ENCODE results near the gene CCDC201. TPM values are rescaled to one million over a fixed set of nuclear protein-coding genes. Genes with fewer than 3 reads are reported as not detected.
A peak's percentile ranks its signal among the peaks of the same experiment; 100 is the strongest.

Gene CCDC201, protein sequence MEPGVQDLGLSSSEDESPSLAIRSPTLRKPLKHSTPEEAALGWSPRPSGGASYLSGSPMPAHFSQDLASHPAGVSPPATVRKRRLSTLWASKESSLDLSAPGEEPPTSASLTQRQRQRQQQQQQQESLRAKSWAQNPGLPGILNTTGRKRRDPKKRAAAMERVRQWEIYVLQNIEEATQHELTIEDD
- total RNA-seq, result not detected
- long read RNA-seq, result 0 reads

DNA sequence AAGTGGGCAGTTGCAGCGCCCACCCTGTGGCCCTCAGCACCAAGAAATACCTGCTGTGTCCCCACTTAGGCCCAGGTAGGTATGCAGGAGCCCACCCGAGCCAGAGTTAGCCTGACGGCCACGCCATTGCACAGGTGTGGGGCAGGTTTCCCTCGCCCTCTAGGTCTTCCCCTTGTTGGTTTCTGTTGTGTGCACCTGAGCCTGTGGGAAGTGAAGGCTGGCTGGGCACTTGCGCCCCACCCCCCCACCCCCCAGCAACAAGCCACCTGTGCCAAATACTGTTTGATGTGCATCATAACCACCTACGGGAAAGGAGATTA, at the start of gene CCDC201:
CCDC201 (minus strand) TSS at position 48 of the 320 bp plus-strand sequence. CDS start 75 bp downstream, outside the sequence.
- DNase-seq (no peak), ATAC-seq (ENCODE audit: poor library complexity) (no peak)
- intact Hi-C loops (cut with DNase I), result no loop called here

DNA sequence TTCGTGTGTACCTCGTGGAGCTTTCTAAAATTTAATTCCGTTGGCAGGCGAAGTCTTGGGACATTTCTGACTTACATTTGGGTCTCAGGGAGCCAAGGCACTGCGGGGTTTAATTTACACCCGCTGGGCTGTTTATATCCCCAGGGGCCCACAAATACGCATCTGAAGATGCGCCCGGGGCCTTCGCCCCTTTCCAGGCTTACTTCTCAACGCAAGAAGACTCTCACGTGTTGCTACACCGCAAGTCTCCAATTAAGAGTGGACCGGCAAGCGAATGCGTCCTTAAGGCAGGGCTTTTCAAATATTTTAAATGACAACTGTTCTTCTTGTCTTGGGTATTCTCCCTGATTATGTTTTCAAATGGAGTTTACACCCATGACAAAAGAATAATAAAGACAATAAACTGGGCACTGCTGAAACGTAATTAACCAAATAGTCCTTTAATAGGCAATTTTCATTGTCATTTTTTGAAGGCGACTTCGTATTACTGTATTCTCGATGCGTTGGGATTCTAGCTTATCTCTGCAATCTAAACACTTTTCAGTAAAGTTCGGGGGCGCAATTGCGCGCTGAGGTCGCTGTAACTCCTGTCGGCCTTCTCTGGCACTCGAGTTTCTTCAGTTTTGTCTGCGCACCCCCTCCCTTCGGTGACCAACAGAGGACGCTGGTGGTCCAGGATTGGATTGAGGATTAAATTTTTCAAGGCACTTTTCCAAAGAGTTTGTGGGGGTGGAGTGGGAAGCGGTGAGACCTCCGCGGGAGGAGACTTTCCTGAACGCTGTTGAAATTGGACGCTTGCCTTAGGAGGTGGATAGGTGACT, 49.0 kb upstream of the CCDC201 start:
- DNase-seq, result peak; percentile 66
- intact Hi-C loops (cut with DNase I), result loop anchor here (2.0 to 10.0 kb wide), 4 partner anchors 431 to 1313 kb away; no protein-coding TSS in a partner anchor
- ATAC-seq (ENCODE audit: poor library complexity), result peak; percentile 59

DNA sequence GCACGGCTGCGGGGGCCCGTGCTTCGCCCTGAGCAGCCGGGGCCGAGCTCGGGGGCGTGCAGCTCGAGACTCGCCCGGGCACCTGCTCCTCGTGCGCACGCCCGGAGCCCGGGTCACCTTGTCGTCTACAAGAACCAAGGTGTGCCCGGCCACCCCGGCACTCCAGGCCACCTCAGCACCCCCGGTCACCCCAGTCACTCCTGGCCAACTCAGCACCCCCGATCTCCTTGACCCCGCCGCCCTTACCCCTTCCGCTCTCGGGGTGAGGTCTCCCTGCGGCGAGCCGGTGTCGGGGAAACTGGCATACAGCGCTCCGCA, 48.5 kb upstream of the CCDC201 start:
- intact Hi-C loops (cut with DNase I), result loop anchor here (2.0 to 10.0 kb wide), 3 partner anchors 1166 to 1313 kb away; no protein-coding TSS in a partner anchor
- ATAC-seq (ENCODE audit: poor library complexity) (peak; percentile 7), DNase-seq (peak; percentile 53)

DNA sequence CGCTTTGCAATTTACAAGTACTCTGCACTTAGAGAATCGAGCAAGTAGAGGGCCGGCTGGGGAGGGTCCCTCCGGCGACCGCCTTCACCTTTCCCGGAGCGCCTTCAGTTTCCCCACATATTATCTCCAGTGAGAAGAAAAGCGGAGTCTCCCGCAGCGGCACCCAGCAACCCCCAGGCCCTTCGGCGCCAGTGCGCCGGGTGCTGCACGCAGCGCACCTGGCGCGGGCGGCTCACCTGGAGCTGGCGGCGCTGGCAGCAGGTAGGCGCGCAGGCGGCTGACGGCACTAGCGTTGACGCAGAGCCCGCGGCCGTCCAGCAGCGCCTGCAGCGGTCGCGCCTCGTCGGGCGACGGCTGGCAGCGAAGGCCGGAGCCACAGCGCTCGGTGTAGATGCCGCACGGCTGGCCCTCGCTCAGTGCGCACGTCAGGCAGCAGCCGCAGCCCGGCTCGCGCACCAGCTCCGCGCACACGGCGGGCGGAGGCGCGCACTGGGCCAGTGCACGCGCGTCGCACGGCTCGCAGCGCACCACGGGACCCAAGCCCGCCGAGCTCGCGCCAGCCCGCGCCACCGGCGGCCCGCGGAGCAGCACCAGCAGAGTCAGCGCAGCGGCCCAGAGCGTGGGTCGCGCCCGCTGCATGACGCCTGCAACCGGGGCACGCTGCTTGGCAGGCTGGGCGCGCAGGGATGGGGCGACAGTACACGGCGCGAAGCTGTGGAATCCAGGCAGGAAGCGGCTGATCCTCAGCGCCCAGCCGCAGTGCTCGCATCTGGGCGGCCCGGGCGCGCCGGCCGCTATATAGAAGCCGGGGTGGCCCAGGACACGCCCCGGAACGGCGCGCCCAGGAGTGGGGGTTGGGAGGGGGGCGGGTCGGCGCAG, 47.9 kb upstream of the CCDC201 start, which contains the start of gene IGFBP3:
IGFBP3 (minus strand) TSS at position 771 of the 879 bp plus-strand sequence; CDS start at position 639, 132 bp downstream.
- DNase-seq (peak; percentile 72), ATAC-seq (ENCODE audit: poor library complexity) (peak; percentile 81)
- intact Hi-C loops (cut with DNase I), result loop anchor here (2.0 to 10.0 kb wide), 3 partner anchors 1167 to 1314 kb away; no protein-coding TSS in a partner anchor

DNA sequence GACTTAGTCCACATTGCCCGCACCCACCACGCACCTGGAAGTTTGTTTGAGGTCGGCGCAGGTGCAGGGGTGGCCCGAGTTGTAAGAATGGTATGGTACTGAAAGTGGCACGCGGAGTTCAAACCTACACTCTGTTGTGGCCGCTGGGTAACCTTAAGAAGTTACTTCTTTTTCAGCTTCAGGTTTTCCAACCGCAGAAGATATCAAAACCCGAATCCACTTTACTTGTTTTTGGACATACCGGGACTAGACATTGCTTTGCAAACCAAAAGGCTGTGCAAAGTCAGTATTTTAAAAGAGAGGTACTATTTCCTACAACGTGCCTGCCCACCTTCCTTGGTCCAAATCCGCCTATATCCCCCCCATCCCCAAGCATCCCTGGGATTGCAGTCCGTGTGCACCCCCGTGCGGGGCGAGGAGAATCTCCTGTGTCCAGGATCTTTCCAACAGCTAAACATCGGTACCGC, 47.1 kb upstream of the CCDC201 start:
- DNase-seq, result no peak
- intact Hi-C loops (cut with DNase I), result loop anchor here (2.0 to 10.0 kb wide), 3 partner anchors 1167 to 1315 kb away; no protein-coding TSS in a partner anchor
- ATAC-seq (ENCODE audit: poor library complexity), result no peak

DNA sequence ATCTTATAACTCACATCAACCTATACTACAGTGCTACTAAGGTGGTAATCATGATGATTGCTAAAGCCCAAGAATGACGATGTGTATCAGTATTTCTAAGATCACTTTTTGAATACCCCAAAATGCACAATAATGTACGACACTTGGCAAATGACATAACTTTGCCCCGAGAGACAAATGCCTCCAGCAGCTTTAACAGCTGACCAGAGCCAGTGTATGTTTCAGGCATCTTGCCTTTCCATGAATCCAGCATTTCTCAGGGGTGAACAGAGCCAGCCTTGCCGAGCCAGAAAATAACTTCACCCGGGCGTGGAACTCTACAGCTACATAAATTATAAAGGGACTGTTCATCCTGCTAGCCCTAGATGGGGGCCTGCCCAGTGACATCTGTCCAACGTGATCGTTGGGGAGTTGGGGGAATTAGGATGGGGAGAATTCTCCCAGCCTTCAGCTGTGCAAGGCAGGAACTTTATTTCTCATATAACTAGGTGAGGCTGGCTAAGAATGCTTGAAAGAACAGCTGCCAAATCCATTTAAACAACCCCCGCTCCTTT, 46.4 kb upstream of the CCDC201 start:
- intact Hi-C loops (cut with DNase I), result no loop called here
- ATAC-seq (ENCODE audit: poor library complexity) (no peak), DNase-seq (no peak)

DNA sequence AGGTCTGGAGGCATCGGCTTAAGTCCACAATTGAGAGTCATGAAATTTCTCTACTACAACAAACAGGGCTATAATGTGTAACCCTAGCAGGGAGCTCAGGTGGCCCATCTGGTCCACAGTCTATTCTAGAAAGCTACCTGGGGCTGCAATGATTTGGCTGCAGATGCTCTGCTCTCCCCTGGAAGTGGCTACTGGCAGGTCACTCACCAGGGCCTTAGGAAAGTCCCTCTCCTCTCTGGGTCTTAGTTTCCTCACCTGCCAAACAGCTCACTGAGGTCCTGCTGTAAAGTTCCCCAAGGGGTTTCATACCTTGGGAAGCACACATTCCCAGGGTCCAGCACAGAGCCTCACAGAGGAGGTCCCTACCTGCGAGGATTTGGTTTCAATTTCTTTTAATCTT, 45.7 kb upstream of the CCDC201 start:
- no peak for DNase-seq
- intact Hi-C loops (cut with DNase I), result no loop called here
- ATAC-seq (ENCODE audit: poor library complexity), result no peak

DNA sequence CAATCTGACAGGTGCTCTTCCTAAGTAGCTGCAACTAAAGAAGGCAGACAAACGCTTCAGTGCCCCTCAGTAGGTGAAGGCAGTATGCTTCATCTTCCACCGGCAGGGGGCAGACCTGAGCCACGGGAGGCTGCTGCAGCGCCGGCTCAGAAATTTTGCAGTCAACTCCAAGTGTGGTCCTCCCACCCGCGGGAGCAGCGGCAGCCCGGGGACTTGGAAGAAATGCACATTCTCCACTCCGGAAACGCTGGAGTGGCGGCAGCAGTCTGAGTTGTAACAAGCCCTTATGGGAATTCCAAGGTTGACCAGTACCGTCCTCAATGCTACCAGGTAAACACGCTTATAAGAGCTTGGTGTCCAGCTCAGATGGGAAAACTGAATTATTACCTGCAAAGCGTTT, 44.8 kb upstream of the CCDC201 start:
- peak; percentile 86 for DNase-seq
- intact Hi-C loops (cut with DNase I), result no loop called here
- ATAC-seq (ENCODE audit: poor library complexity), result peak; percentile 57

DNA sequence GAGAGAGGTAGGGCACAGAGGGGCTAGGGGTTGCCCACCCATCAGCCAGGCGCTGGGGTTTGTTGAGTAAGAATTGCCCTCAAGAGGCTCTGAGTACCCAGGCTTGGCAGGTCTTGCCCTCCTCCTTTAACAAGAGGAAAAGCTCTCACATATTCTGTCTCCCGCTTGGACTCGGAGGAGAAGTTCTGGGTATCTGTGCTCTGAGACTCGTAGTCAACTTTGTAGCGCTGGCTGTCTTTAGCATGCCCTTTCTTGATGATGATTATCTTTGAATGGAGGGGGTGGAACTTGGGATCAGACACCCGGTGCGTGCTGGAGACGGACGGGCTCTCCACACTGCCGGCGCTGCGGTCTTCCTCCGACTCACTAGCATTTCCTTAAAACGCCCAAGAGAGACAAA, 44.2 kb upstream of the CCDC201 start:
- DNase-seq, result no peak
- no peak for ATAC-seq (ENCODE audit: poor library complexity)
- intact Hi-C loops (cut with DNase I), result no loop called here

DNA sequence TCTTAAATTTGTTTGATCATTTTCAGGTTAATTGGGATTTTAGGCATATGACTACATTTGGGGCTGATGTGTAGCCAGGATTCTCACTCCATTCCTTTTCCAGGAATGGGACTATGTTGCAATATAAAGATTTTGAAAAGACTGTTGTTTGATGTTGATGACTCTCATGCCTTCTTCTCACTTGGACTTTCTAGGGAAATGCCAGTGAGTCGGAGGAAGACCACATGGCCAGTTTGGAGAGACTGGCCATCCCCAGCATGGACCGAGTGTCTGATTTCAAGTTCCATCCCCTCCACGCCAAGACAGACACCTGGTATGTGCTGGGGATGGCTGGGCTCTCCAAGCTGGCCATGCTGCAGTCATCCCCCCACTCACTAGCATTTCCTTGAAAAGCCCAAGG, 42.7 kb upstream of the CCDC201 start:
- intact Hi-C loops (cut with DNase I), result no loop called here
- no peak for DNase-seq
- no peak for ATAC-seq (ENCODE audit: poor library complexity)

DNA sequence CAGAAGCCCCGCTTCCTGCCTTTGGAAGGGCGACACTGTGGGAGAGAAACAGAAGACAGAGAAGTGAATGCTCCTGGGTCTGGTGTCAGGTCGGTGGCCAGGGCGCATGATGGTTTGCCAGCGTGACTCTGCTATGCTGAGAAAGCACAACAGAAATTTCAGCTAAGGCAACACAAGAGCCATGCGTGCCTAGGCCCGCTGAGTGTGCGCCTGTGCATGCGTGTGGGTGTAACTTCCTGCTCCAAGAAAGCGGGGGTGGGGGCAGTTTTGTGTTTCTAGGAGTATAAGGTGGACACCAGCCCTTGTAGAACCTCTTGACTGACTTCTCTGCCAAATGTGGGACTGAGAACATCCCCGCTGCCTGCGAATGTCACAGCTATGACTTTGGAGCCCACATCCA, 42.0 kb upstream of the CCDC201 start:
- ATAC-seq (ENCODE audit: poor library complexity) (no peak), DNase-seq (no peak)
- intact Hi-C loops (cut with DNase I), result no loop called here

DNA sequence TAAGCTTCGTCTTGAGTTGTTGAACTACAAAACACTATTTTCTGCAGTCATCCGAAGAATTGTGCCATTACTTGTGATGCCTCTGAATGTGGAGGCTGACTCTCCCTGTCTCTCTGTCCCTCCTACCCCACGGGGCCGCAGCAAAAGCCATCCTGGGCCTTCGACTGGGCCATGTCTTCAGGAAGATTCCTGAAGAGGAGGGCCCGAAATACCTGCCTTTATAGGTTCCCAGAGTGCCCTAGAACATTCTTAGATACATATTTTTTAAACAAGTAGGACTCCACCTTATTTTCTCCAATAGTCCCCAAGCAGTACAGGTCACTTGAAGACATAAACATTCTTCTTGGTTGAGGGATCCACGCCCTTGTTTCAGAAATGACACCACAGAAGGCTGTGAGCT, 40.1 kb upstream of the CCDC201 start:
- ATAC-seq (ENCODE audit: poor library complexity) (no peak), DNase-seq (no peak)
- intact Hi-C loops (cut with DNase I), result no loop called here

DNA sequence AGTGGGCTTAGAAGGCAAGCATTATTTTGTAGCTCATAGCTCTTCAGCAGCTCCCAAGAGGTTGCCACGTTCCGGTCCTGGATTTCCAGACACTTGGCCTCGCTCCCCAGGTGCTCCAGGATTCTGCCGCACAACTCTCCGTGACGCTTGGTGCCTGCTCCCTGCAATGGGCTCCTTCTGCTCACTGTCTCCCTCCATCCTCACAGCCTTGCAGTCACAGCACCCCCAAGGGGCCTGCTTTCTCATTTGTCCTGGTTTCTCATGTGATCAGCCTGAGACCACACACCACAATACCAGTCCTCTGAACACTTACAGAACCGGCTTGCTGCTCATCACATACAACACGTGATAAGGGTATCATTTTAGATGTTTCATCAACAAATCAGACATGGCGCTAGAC, 38.4 kb upstream of the CCDC201 start:
- no peak for ATAC-seq (ENCODE audit: poor library complexity)
- intact Hi-C loops (cut with DNase I), result no loop called here

DNA sequence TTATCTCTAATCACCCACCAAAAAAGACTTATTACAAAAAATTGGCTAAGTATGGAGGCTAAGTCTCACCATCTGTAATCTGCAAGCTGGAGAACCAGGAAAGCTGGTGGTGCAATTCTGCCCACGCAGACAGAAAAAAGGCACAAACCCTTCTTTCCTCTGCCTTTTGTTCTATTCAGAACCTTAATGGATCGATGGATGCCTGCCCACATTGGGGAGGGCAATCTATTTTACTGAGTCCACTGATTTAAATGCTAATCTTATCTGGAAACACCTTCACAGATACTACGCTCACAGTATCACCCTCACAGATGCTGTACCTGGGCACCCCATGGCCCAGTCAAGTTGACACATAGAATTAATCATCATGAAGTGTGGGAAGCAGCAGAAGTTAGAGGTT, 38.0 kb upstream of the CCDC201 start:
- DNase-seq (no peak), ATAC-seq (ENCODE audit: poor library complexity) (no peak)
- intact Hi-C loops (cut with DNase I), result no loop called here

More for the DNA sequence above, 38.4 kb upstream of the CCDC201 start:
- no peak for DNase-seq

DNA sequence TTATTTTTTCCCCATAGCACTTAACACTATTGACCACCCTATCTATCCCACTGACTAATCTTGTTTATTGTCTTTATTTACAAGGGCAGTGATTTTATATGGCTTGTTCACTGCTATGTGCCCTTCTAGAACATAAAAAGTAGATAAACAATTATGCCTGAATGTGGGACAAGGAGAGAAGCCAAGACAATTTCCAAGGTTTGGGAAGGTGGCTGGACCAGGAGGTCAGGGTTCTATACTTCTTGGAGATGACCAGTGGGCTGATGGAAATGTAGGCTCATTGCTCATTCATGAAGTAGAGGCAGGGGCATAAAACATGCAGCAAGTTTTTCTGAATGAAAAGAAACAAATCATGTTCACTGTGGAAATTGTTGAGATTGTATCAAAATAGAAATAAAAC, 36.7 kb upstream of the CCDC201 start:
- no peak for DNase-seq
- ATAC-seq (ENCODE audit: poor library complexity), result no peak
- intact Hi-C loops (cut with DNase I), result no loop called here

DNA sequence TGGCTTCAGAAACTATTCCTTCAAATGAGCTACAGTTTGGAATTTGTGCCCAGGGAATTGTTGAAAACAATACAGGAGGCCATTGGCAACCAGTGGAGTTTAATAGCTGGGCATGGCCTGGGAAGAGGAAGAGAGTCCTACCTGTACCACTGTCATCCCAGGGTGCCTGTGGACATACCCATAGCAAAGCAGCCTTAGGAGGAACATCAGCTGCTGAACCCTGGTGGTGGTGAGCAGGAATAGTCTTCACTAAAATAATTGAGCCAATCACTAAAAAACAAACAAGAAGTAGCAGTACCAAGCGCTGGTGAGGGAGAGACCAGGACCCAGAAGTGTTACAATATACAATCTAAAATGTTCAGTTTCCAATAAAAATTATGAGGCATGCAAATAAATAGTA, 29.9 kb upstream of the CCDC201 start:
- intact Hi-C loops (cut with DNase I), result no loop called here

DNA sequence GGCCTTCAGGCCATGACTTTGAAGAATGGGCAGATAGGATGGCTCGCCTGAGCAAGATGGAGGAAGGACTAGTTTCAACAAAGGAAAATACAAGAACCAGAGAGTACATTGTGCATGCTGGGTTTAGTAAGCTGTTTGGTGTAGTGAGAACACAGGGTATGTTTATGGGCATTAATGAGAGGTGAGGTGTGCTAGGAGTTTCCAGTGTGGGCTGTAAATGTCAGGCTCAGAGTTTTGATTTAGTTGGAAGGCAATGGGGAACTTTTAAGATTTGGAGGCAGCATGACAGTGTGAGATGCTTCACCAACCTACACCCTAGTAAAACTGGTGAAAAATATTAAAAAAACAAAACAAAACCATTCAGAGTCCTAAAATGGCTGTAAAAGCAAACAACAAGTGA, 28.7 kb upstream of the CCDC201 start:
- no peak for DNase-seq
- intact Hi-C loops (cut with DNase I), result no loop called here
- ATAC-seq (ENCODE audit: poor library complexity), result no peak

More for the DNA sequence above, 29.9 kb upstream of the CCDC201 start:
- ATAC-seq (ENCODE audit: poor library complexity), result no peak
- DNase-seq, result no peak

DNA sequence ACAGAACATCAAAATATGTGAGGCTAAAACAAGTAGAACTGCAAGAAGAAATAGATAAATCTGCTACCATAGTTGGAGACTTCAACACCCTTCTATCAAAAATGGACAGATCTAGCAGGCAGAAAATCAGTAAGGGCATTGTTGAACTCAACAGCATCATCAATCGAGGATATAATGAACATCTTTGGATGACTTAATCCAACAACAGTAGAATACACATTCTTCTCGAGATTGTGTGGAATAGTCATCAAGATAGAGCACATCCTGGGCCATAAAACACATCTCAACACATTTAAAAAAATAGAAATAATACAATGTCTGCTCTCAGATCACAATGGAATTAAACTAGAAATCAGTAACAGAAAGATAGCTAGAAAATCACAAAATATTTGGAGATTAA, 25.3 kb upstream of the CCDC201 start:
- intact Hi-C loops (cut with DNase I), result no loop called here
- ATAC-seq (ENCODE audit: poor library complexity), result no peak
- DNase-seq, result no peak
